KMS-11 (cell line): ENCODE data around the gene PDGFA.

ENCODE experiments used
- H2AFZ ChIP-seq: fragments of 200-600 bp; sonication (generic); 2 replicates; pipeline ENCODE4 v1.6.1; 2016; ENCODE audit warnings: antibody characterized with exemption, mixed run types, low read depth
- H3K27ac ChIP-seq: fragments of 200-600 bp; sonication (generic); 2 replicates; pipeline ENCODE4 v1.6.1; 2016; ENCODE audit warnings: mild to moderate bottlenecking, mixed run types
- H3K27me3 ChIP-seq: fragments of 200-600 bp; sonication (generic); 2 replicates; pipeline ENCODE4 v1.6.1; 2017; ENCODE audit warnings: mild to moderate bottlenecking, low read depth, mixed run types, moderate library complexity; ENCODE audit not compliant: insufficient read depth
- H3K36me3 ChIP-seq: fragments of 200-600 bp; sonication (generic); 2 replicates; pipeline ENCODE4 v1.6.1; 2017; ENCODE audit warnings: mild to moderate bottlenecking, mixed run types; ENCODE audit not compliant: insufficient read depth
- H3K4me1 ChIP-seq: fragments of 200-600 bp; sonication (generic); 2 replicates; pipeline ENCODE4 v1.6.1; 2016; ENCODE audit warnings: mild to moderate bottlenecking, low read depth, mixed run types; ENCODE audit not compliant: poor library complexity, severe bottlenecking
- H3K4me2 ChIP-seq: fragments of 200-600 bp; sonication (generic); 2 replicates; pipeline ENCODE4 v1.7.0; 2016; ENCODE audit warnings: mild to moderate bottlenecking, mixed run types
- H3K4me3 ChIP-seq: fragments of 200-600 bp; sonication (generic); IDR thresholded peaks from 2 replicates; pipeline ENCODE4 v1.6.1; 2017; ENCODE audit warnings: low read depth, low read length, mixed read lengths; ENCODE audit not compliant: insufficient read depth
- H3K79me2 ChIP-seq: fragments of 200-600 bp; sonication (generic); 2 replicates; pipeline ENCODE4 v1.6.1; 2016; ENCODE audit warnings: low read depth, mixed run types; ENCODE audit not compliant: insufficient read depth
- H3K9ac ChIP-seq: fragments of 200-600 bp; sonication (generic); 2 replicates; pipeline ENCODE4 v1.6.1; 2016; ENCODE audit warnings: mild to moderate bottlenecking, mixed run types
- H4K20me1 ChIP-seq: fragments of 200-600 bp; sonication (generic); 2 replicates; pipeline ENCODE4 v1.6.1; 2016; ENCODE audit warnings: mild to moderate bottlenecking, mixed run types; ENCODE audit not compliant: insufficient read depth
- TF ChIP-seq, protein P1 (sequence below): fragments of 200-600 bp; sonication (generic); conservative IDR thresholded peaks from 2 replicates; pipeline ENCODE4 v1.6.1; 2017; ENCODE audit warnings: low read depth, mild to moderate bottlenecking, antibody characterized with exemption, low read length, moderate library complexity, mixed read lengths

Gene PDGFA

DNA sequence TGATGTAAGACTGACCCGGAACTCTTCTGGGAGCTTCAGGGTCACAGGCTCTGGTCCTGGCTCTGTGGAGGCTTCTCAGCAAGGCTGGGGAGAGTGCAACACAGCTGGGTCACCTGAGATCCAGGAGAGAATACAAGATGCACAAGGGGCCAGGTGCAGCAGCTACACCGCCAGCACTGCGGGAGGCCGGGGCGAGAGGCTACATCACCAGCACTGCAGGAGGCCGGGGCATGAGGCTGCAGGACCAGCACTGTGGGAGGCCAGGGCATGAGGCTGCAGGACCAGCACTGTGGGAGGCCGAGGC is 44.3 kb downstream of the PDGFA start:
- Histone ChIP-seq H3K4me2 (no peak overlapping the region), H3K27me3 (peaks cover 21% of the 10 kb centered on the region; the same call in 1 of the 2 replicates), H4K20me1 (no peaks in the 10 kb centered on the region), H2AFZ (no peak overlapping the region), H3K4me1 (no peaks in the 10 kb centered on the region), H3K9ac (no peak overlapping the region), H3K36me3 (no peaks in the 10 kb centered on the region), H3K27ac (no peak overlapping the region), H3K79me2 (no peaks in the 10 kb centered on the region), H3K4me3 (no peak overlapping the region)
- TF ChIP-seq, protein P1, sequence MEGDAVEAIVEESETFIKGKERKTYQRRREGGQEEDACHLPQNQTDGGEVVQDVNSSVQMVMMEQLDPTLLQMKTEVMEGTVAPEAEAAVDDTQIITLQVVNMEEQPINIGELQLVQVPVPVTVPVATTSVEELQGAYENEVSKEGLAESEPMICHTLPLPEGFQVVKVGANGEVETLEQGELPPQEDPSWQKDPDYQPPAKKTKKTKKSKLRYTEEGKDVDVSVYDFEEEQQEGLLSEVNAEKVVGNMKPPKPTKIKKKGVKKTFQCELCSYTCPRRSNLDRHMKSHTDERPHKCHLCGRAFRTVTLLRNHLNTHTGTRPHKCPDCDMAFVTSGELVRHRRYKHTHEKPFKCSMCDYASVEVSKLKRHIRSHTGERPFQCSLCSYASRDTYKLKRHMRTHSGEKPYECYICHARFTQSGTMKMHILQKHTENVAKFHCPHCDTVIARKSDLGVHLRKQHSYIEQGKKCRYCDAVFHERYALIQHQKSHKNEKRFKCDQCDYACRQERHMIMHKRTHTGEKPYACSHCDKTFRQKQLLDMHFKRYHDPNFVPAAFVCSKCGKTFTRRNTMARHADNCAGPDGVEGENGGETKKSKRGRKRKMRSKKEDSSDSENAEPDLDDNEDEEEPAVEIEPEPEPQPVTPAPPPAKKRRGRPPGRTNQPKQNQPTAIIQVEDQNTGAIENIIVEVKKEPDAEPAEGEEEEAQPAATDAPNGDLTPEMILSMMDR: no peak

DNA sequence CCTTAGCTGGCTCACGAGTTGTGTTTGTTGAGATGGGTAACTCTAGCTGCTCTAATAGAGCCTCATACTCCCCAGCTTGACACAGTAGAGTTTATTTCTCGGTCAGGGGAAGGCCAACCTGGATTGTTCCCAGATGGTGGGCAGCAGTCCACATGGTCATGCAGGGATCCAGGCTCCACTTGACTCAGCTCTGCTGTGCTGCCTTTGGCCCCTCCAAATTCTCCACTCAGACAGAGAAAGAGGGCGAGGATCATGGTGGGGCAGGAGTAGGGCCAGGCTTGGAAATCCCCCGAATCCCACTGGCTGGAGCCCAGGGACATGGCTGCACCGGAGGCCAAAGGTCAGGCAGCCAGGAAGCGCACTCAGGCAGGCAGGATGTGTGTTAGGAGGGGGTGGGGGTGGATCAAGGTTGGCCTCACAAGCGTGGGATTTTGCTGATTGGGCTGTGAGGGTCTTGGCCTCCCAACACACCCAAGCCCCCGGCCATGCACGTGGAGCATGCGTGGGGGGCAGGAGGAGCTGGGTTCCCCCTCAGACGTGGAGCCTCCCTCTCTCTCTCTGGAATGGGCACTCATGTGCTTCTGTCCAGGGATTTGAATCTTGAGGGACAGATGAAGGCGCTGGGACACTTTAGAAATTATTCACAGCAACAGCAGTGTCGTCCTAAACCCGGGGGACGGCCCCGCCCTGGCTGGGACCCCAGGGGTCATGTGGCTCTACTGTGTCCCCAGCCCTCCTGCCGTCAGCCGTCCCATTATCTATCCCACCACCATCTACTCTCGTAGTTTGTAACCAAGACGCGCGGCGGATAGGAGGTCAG is 44.8 kb downstream of the PDGFA start:
- Histone ChIP-seq H3K79me2 (no peaks in the 10 kb centered on the region), H2AFZ (no peak overlapping the region), H3K4me1 (no peaks in the 10 kb centered on the region), H3K9ac (no peak overlapping the region), H3K27ac (no peak overlapping the region), H4K20me1 (no peaks in the 10 kb centered on the region), H3K27me3 (peaks cover 18% of the 10 kb centered on the region; the same call in 1 of the 2 replicates), H3K4me3 (no peak overlapping the region), H3K4me2 (no peak overlapping the region), H3K36me3 (no peaks in the 10 kb centered on the region)
- TF ChIP-seq, protein P1: no peak

DNA sequence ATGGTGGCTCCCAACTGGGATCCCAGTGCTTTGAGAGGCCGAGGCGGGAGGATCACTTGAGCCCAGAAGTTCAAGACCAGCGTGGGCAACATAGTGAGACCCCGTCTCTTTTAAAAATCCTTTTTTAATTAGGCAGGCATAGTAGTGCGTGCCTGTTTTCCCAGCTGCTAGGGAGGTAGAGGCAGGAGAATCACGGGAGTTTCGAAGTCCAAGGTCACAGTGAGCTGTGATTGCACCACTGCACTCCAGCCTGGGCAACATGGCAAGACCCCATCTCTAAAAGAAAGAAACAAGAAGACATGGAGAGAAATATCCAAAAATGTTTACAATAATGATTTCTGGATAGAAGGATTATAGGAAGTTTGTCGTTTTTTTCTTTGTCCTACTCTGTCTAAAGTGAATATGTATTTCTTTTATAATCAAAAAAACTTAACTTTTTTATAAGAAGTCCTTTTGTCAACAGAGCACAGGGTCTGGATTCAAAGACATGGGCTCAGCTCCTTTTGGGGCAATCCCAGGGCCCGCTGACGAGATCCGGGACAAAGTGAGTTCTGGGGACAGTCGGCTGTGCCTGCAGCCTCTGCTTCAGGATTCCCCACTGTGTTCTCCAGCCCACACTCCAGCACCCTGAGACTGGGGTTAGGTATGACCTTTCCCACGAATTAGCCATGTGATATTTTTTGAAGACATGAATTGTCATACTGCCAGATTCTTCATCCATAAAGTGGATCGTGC is 45.6 kb downstream of the PDGFA start:
- TF ChIP-seq, protein P1: no peak
- Histone ChIP-seq H3K4me2 (no peak overlapping the region), H4K20me1 (no peaks in the 10 kb centered on the region), H3K27ac (no peak overlapping the region), H3K4me3 (no peak overlapping the region), H3K4me1 (no peaks in the 10 kb centered on the region), H3K9ac (no peak overlapping the region), H3K27me3 (peaks cover 14% of the 10 kb centered on the region; the same call in 1 of the 2 replicates), H3K79me2 (no peaks in the 10 kb centered on the region), H2AFZ (no peak overlapping the region), H3K36me3 (no peaks in the 10 kb centered on the region)

DNA sequence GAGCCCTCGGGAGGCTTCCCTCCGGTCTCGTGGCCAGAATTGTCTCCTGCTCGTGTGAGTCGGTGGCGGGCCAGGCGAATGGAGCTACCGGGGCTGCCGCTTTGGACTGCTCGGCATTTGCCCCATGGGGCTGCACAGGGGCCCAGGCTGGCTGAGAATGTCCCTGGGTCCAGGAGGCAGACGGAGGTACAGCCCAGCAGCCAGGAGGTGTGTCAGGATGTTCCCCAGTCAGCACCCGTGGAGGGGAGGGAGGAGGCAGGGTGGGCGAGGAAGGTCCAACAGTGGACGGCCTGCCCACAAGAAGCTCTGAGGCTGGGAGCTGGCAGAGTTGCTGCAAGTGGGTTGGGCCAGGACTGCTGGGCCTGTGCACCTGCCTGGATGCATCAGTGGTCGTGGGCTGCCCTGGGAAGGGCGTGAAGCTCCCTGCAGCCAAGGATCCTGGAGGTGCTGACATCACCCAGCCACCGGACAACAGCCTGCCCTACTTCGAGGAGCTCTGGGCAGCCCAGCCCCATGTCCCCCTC is 46.4 kb downstream of the PDGFA start:
- H3K27me3 ChIP-seq: peaks cover 14% of the 10 kb centered on the region; the same call in 1 of the 2 replicates
- no peaks in the 10 kb centered on the region for H3K79me2 ChIP-seq
- H3K4me3 ChIP-seq: no peak overlapping the region
- H2AFZ ChIP-seq: no peak overlapping the region
- no peaks in the 10 kb centered on the region for H3K4me1 ChIP-seq
- no peak overlapping the region for H3K9ac ChIP-seq
- no peak overlapping the region for H3K27ac ChIP-seq
- TF ChIP-seq, protein P1: no peak
- H4K20me1 ChIP-seq: no peaks in the 10 kb centered on the region
- no peak overlapping the region for H3K4me2 ChIP-seq
- no peaks in the 10 kb centered on the region for H3K36me3 ChIP-seq
